ENCODE results near the gene TMED10.

The TMED10 gene

DNA sequence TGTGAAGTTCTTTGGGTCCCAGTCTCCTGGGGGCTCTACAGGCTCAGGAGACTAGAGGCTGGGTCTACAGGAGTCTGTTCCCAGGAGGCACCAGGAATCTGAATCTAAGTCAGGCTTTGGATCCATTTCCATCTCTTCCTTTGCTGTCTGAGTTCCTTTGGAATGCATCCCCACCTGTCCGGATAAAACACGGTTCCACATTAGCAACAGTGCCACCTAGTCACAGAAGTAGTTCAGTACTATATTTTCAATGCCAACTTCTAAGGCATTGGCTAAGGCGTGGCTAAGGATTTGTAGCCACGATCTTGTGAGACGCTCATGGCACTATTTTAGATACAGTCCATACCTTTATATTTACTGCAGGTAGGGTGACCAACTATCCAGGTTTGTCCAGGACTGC is 91.9 kb downstream of the TMED10 start:
- no peak for DNase-seq (ENCODE audit: low spot score)

DNA sequence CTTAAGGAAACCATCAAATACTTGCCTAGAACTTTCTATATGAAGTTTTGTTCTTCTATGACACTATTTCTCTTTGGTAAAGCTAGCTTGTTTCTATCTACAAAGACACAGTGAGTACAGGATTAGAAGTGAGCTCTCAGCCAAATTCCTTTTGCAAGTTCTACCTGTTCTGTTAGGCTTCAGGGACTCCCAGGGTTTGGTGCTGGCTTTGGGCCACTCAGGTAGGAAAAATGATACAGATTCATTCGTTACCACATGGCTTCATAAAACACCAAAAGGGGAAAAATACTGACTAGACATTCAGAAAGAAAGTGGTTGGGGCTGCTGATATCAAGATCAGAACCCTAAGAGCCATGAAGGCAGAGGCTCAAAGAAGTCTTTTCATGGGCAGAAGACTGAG is 93.1 kb downstream of the TMED10 start:
- no peak for DNase-seq (ENCODE audit: low spot score)

DNA sequence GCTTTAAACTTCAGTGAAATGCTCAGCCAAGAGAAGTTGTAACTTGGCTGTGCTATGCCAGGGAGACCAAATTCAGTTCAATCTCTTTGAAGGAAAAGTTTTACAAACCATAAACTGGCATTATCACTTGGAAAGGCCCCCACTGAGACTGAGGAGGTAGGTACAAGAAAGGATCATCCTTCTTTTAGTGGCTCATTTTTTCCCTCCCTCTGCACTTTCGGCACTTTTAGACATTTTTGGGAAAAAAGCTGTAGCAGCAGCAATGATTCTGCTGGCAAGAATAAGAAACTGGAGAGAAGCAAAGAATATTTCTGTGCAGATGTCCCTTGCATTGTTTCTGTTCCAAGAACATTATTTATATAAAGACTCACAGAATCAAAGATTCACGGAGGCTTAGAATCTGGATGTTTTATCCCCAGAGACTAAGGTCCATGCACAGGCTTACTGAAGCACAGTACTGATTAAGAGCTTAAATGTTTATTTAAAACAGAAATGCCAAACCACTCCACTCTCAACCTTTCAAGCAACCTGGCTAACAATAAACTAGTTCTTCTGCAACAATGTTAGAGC is 94.7 kb downstream of the TMED10 start:
- no peak for DNase-seq (ENCODE audit: low spot score)

All from ecto neural progenitor cell (in vitro differentiated cells).